HUES64 (cell line): ENCODE results near the gene KDM4B.
"Not testable (repeated sequence)": the region's sequence is repeated elsewhere in the genome, so short reads cannot be mapped to it uniquely, and the experiment has no call there.

Source experiments
- H3K27ac ChIP-seq: 2 replicates; pipeline ENCODE4 v1.7.0; 2013; ENCODE audit warnings: low read depth, low read length, inconsistent platforms
- H3K27me3 ChIP-seq: 2 replicates; pipeline ENCODE4 v1.6.1; 2013; ENCODE audit warnings: mild to moderate bottlenecking, low read length; ENCODE audit not compliant: insufficient read depth
- H3K36me3 ChIP-seq: 2 replicates; pipeline ENCODE4 v1.6.1; 2013; ENCODE audit warnings: mild to moderate bottlenecking, low read length; ENCODE audit not compliant: insufficient read depth
- H3K4me1 ChIP-seq: 2 replicates; pipeline ENCODE4 v1.6.1; 2013; ENCODE audit warnings: mild to moderate bottlenecking, low read length, moderate library complexity; ENCODE audit not compliant: insufficient read depth
- H3K4me3 ChIP-seq: 2 replicates; pipeline ENCODE4 v1.5.1; 2013; ENCODE audit warnings: mild to moderate bottlenecking, low read length, moderate library complexity
- H3K9ac ChIP-seq: 2 replicates; pipeline ENCODE4 v1.6.1; 2013; ENCODE audit warnings: mild to moderate bottlenecking, low read depth, low read length
- H3K9me3 ChIP-seq: 2 replicates; pipeline ENCODE4 v1.6.1; 2013; ENCODE audit warnings: low read depth, low read length; ENCODE audit not compliant: insufficient read depth
- WGBS: fragments of 150-250, 120-280 bp; methylation state at CpG from one replicate; pipeline ENCODE4 v1.1.7; 2013; ENCODE audit warnings: missing lambda C conversion rate; 5-methylcytosine and 5-hydroxymethylcytosine counted together

The KDM4B gene

DNA sequence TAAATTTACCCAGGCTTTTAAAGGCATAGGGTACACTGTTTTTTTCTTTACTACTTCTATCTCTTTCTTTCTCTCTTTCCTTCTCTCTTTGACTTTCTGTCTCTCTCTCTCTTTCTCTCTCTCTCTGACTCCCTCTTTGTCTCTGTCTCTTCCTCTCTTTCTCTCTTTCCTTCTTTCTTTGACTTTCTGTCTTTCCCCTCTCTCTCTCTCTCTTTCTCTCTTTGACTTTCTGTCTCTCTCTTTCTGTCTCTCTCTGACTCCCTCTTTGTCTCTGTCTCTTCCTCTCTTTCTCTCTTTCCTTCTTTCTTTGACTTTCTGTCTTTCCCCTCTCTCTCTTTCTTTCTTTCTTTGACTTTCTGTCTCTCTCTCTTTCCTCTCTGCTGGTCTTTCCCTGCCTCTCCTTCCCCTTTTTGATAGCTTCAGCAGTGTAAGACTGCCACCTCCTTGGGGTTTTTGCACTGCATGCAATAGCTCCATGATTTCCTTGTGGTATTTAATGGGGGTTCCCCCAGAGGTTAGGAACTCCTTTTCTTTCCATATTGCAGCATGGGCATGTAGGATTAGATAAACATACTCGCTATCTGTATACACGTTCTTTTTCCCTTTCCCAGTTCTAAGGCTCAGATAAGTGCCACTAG is 191.4 kb downstream of the KDM4B start:
- not testable (repeated sequence) for H3K4me3 ChIP-seq, H3K27me3 ChIP-seq, H3K9ac ChIP-seq, H3K27ac ChIP-seq, H3K36me3 ChIP-seq
- Histone ChIP-seq H3K9me3 (peaks cover 11% of the 10 kb centered on the region; the same call in 1 of the 2 replicates), H3K4me1 (peaks cover 17% of the 10 kb centered on the region)
- 97% methylated on average over 2 of the region's 2 CpGs for WGBS

DNA sequence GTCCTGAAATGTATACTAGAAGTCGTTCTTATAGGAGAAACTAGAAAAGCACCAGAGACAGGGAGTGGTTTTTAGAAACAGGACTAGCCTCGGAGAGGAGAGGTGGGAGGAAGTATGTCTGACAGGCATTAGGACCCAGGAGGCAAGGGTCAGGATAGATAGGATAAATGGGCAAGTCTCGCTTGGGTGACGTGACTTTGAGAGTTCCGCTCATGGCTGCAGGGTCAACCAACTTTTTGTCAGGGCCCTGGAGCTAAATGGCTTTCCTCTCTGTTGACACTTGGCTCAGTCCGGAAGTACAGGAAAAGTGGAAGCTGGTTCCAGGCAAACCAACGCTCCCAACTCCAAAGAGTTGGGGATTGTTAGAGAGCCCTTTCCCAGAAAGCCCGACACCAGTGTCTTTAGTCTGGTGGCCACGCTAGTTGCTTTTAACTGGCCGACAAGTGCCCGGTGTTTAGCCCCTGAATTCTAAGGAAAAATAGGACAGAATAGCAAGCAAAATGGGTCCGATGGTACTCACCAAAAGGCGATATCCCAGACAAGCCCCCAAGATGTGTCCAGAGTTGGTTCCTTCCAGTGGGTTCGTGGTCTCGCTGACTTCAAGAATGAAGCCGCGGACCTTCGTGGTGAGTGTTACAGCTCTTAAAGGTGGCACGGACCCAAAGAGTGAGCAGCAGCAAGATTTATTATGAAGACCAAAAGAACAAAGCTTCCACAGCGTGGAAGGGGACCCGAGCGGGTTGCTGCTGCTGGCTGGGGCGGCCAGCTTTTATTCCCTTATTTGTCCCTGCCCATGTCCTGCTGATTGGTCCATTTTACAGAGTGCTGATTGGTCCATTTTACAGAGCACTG is 196.2 kb downstream of the KDM4B start:
- 74% methylated on average over 23 of the region's 23 CpGs for WGBS
- H3K27ac ChIP-seq, H3K9ac ChIP-seq, H3K4me3 ChIP-seq, H3K36me3 ChIP-seq, H3K27me3 ChIP-seq, H3K9me3 ChIP-seq: not testable (repeated sequence)
- peaks cover 17% of the 10 kb centered on the region for H3K4me1 ChIP-seq

GRCh38 chr19:5165697-5166019 is 196.7 kb downstream of the KDM4B start:
- Histone ChIP-seq H3K9ac (no peak overlapping the region), H3K27ac (no peak overlapping the region)

DNA sequence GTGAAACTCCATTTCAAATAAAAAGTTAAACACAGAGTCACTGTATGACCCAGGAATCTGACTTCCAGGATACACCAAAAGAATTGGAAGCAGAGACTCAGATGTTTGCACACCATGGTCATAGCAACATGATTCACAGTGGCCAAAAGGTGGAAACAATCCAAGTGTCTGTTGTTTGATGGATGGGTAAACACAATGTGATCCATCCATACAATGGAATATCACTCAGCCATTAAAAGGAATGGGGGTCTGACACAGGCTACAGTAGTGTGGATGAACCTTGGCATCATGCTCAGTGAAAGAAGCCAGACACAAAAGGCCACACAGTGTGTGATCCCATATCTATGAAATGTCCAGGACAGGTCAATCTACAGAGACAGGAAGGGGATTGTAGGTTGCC is 197.3 kb downstream of the KDM4B start:
- H3K9ac ChIP-seq: no peak overlapping the region
- peaks cover 17% of the 10 kb centered on the region for H3K4me1 ChIP-seq

More at GRCh38 chr19:5165697-5166019, 196.7 kb downstream of the KDM4B start:
- no peak overlapping the region for H3K4me3 ChIP-seq
- no peaks in the 10 kb centered on the region for H3K36me3 ChIP-seq
- H3K27me3 ChIP-seq: no peaks in the 10 kb centered on the region
- peaks cover 17% of the 10 kb centered on the region for H3K4me1 ChIP-seq
- WGBS: 97% methylated on average over 2 of the region's 2 CpGs
- H3K9me3 ChIP-seq: peaks cover 3% of the 10 kb centered on the region; the same call in 1 of the 2 replicates

DNA sequence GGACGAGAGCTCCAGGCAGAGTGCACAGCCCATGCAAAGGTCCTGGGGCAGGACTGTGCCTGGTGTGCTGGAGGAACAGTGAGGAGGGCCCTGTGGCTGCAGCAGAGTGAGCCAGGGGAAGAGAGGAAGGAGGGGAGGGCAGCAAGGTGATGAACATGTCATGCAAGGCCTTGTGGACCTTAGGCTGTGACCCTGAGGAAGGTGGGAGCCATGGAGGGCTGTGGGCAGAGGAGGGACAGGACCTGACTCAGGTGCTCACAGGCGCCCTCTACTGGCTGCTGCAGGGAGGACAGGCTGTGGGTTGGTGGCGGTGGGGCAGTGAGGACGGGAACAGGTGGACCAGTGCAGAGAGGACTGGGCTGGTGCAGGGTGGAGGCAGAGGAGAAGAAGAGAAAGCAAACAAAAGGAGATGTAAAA is 201.4 kb downstream of the KDM4B start:
- no peaks in the 10 kb centered on the region for H3K36me3 ChIP-seq
- no peaks in the 10 kb centered on the region for H3K9me3 ChIP-seq
- no peak overlapping the region for H3K4me3 ChIP-seq
- WGBS: 72% methylated on average over 4 of the region's 4 CpGs
- no peaks in the 10 kb centered on the region for H3K4me1 ChIP-seq
- H3K27ac ChIP-seq: no peak overlapping the region
- no peak overlapping the region for H3K9ac ChIP-seq
- H3K27me3 ChIP-seq: no peaks in the 10 kb centered on the region

More for the DNA sequence above, 197.3 kb downstream of the KDM4B start:
- Histone ChIP-seq H3K9me3 (no peaks in the 10 kb centered on the region), H3K27ac (no peak overlapping the region), H3K4me3 (no peak overlapping the region), H3K36me3 (no peaks in the 10 kb centered on the region), H3K27me3 (no peaks in the 10 kb centered on the region)

DNA sequence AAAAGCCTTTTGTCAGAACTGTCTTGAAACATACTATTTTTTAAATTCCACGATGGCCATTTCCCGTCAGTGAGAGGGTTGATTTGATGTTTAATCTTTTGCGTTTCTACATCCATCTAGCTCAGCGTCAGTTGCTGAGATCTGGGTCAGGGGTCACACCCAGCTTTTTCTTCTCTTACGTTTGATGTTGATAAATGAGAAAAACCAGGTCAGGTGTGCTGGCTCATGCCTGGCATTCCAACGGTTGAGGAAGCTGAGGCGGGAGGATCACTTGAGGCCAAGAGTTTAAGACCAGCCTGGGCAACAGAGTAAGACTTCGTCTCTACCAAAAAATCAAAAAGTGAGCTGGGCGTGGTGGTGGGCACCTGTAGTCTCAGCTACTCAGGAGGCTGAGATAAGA is 202.8 kb downstream of the KDM4B start:
- Histone ChIP-seq H3K9ac (no peak overlapping the region), H3K27ac (no peak overlapping the region), H3K4me1 (no peaks in the 10 kb centered on the region), H3K27me3 (no peaks in the 10 kb centered on the region), H3K36me3 (no peaks in the 10 kb centered on the region), H3K4me3 (no peak overlapping the region), H3K9me3 (no peaks in the 10 kb centered on the region)
- WGBS: 87% methylated on average over 9 of the region's 9 CpGs

GRCh38 chr19:5172859-5173630 is 204.1 kb downstream of the KDM4B start:
- Histone ChIP-seq H3K4me3 (no peak overlapping the region), H3K36me3 (no peaks in the 10 kb centered on the region), H3K27me3 (no peaks in the 10 kb centered on the region), H3K9me3 (no peaks in the 10 kb centered on the region), H3K4me1 (no peaks in the 10 kb centered on the region), H3K9ac (no peak overlapping the region), H3K27ac (no peak overlapping the region)
- 93% methylated on average over 7 of the region's 8 CpGs for WGBS

- Histone ChIP-seq H3K36me3 (no peaks in the 10 kb centered on the region), H3K27me3 (no peaks in the 10 kb centered on the region), H3K27ac (no peak overlapping the region), H3K9ac (no peak overlapping the region), H3K4me1 (no peaks in the 10 kb centered on the region), H3K9me3 (no peaks in the 10 kb centered on the region), H3K4me3 (no peak overlapping the region)
- WGBS: 84% methylated on average over 12 of the region's 12 CpGs
Measured at GRCh38 chr19:5173993-5174392, 205.1 kb downstream of the KDM4B start.

- no peaks in the 10 kb centered on the region for H3K27me3 ChIP-seq
- H3K9ac ChIP-seq: no peak overlapping the region
- no peak overlapping the region for H3K27ac ChIP-seq
- H3K9me3 ChIP-seq: no peaks in the 10 kb centered on the region
- WGBS: 90% methylated on average over 19 of the region's 19 CpGs
- H3K36me3 ChIP-seq: no peaks in the 10 kb centered on the region
- no peak overlapping the region for H3K4me3 ChIP-seq
- H3K4me1 ChIP-seq: no peaks in the 10 kb centered on the region
Measured at GRCh38 chr19:5177745-5178450, 209.0 kb downstream of the KDM4B start.

- Histone ChIP-seq H3K27me3 (no peaks in the 10 kb centered on the region), H3K27ac (no peak overlapping the region), H3K9me3 (no peaks in the 10 kb centered on the region), H3K9ac (no peak overlapping the region), H3K4me1 (no peaks in the 10 kb centered on the region), H3K4me3 (no peak overlapping the region), H3K36me3 (no peaks in the 10 kb centered on the region)
- WGBS: 93% methylated on average over 3 of the region's 3 CpGs
Measured at GRCh38 chr19:5178841-5179240, 209.9 kb downstream of the KDM4B start.

DNA sequence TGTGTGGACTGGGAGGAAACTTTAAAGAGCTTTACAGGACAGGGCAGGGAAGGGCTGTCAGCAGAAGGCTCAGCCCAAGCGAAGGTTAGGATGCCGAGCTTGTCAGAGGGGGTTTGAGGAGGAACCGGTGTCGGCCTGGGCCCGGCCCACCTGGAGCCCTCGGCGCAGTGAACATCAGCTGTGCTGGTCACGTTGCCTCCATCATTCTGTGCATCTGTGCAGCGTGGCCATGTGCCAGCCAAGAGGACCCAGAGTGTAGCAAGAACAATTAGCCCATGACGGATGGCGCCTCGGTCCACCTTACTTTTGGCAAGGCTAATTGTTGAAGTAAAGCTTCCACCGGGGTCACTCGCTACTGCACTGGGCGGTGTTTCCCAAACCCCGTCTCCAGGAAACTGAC is 210.3 kb downstream of the KDM4B start:
- no peak overlapping the region for H3K27ac ChIP-seq
- 92% methylated on average over 16 of the region's 16 CpGs for WGBS
- no peaks in the 10 kb centered on the region for H3K27me3 ChIP-seq

More for the DNA sequence above, 210.3 kb downstream of the KDM4B start:
- H3K9me3 ChIP-seq: no peaks in the 10 kb centered on the region
- H3K9ac ChIP-seq: no peak overlapping the region
- H3K36me3 ChIP-seq: no peaks in the 10 kb centered on the region
- H3K4me3 ChIP-seq: no peak overlapping the region
- H3K4me1 ChIP-seq: no peaks in the 10 kb centered on the region
